ENCODE data around the gene SPRR2A.

Gene SPRR2A

GRCh38 chr1:153057375-153057774 is at the start of gene SPRR2A:
TSS of gene SPRR2A (minus strand) at chr1:153057512. CDS start at chr1:153056735, 777 bp downstream.
- no peaks in the 10 kb centered on the region for H3K9me3 ChIP-seq (ENCODE audit: severe bottlenecking)
- no peaks in the 10 kb centered on the region for H3K27me3 ChIP-seq (ENCODE audit: insufficient read depth, low read depth, severe bottlenecking)
- H3K27ac ChIP-seq: no peak within 1 kb of the TSS
- no peak within 1 kb of the TSS for H3K4me3 ChIP-seq (ENCODE audit: low read depth, low read length)
- H3K36me3 ChIP-seq: no peaks in the 10 kb centered on the region
- TF ChIP-seq, protein P1, sequence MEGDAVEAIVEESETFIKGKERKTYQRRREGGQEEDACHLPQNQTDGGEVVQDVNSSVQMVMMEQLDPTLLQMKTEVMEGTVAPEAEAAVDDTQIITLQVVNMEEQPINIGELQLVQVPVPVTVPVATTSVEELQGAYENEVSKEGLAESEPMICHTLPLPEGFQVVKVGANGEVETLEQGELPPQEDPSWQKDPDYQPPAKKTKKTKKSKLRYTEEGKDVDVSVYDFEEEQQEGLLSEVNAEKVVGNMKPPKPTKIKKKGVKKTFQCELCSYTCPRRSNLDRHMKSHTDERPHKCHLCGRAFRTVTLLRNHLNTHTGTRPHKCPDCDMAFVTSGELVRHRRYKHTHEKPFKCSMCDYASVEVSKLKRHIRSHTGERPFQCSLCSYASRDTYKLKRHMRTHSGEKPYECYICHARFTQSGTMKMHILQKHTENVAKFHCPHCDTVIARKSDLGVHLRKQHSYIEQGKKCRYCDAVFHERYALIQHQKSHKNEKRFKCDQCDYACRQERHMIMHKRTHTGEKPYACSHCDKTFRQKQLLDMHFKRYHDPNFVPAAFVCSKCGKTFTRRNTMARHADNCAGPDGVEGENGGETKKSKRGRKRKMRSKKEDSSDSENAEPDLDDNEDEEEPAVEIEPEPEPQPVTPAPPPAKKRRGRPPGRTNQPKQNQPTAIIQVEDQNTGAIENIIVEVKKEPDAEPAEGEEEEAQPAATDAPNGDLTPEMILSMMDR (IDR thresholded peaks at IDR 0.05; ENCODE audit: low read depth, low read length): no peak
- no peak for DNase-seq

DNA sequence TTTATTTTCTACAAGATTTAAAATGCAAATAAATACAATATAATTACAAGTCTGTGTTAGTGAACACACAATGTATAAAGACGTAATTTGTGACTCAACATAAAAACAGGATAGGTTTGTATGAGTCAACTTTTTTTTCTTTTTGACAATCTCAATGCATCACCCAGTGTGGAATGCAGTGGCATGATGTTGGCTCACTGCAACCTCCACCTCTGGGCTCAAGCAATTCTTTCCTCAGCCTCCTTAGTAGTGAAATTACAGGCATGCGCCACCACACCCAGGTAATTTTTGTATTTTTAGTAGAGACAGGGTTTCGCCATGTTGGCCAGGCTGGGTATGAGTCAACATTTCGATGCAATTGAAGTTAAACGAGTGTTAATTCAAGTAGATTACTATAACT is 42.9 kb upstream of the SPRR2A start:
- TF ChIP-seq, protein P1 (IDR thresholded peaks at IDR 0.05; ENCODE audit: low read depth, low read length): no peak
- Histone ChIP-seq H3K4me3 (ENCODE audit: low read depth, low read length) (no peak overlapping the region), H3K36me3 (no peaks in the 10 kb centered on the region), H3K27ac (no peak overlapping the region), H3K27me3 (ENCODE audit: insufficient read depth, low read depth, severe bottlenecking) (no peaks in the 10 kb centered on the region), H3K9me3 (ENCODE audit: severe bottlenecking) (peaks cover 5% of the 10 kb centered on the region)
- DNase-seq: no peak

DNA sequence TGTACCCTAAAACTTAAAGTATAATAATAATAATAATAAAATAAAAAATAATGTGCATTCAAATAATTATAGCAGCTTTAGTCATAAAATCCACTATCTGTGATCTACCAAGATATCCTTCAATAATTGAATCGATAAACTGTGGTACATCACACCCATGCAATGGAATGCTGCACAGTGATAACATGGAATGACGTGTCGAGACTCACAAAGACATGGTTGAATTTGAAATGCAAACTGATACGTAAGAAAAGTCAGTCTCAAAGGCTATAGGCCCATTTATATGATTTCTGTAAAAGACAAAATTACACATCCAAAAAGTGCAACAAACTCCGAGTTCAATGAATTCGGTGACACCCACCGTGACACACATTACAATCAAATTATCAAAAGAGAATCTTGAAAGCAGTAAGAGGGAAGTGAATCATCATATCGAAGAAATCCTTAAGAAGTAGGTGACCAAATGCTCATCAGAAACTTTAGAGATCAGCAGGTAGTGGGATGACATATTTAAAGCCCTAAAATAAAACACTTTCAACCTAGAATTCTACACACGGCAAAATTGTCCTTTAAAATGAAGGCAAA is 42.2 kb upstream of the SPRR2A start:
- no peak overlapping the region for H3K4me3 ChIP-seq (ENCODE audit: low read depth, low read length)

GRCh38 chr1:153095764-153096163 is 38.5 kb upstream of the SPRR2A start:
- Histone ChIP-seq H3K36me3 (no peaks in the 10 kb centered on the region), H3K27ac (no peak overlapping the region), H3K4me3 (ENCODE audit: low read depth, low read length) (no peak overlapping the region), H3K9me3 (ENCODE audit: severe bottlenecking) (no peaks in the 10 kb centered on the region), H3K27me3 (ENCODE audit: insufficient read depth, low read depth, severe bottlenecking) (no peaks in the 10 kb centered on the region)
- no peak for DNase-seq
- TF ChIP-seq, protein P1 (IDR thresholded peaks at IDR 0.05; ENCODE audit: low read depth, low read length): no peak

More for the DNA sequence above, 42.2 kb upstream of the SPRR2A start:
- TF ChIP-seq, protein P1 (IDR thresholded peaks at IDR 0.05; ENCODE audit: low read depth, low read length): no peak
- Histone ChIP-seq H3K9me3 (ENCODE audit: severe bottlenecking) (no peaks in the 10 kb centered on the region), H3K27me3 (ENCODE audit: insufficient read depth, low read depth, severe bottlenecking) (no peaks in the 10 kb centered on the region), H3K27ac (no peak overlapping the region), H3K36me3 (no peaks in the 10 kb centered on the region)
- no peak for DNase-seq

- TF ChIP-seq, protein P1 (IDR thresholded peaks at IDR 0.05; ENCODE audit: low read depth, low read length): no peak
- no peak for DNase-seq
These were observed 37.1 kb upstream of the SPRR2A start, which contains the start of gene SPRR2E for GRCh38 chr1:153094426-153094825. TSS of gene SPRR2E (minus strand) at chr1:153094526. CDS start at chr1:153093751, 775 bp downstream.

DNA sequence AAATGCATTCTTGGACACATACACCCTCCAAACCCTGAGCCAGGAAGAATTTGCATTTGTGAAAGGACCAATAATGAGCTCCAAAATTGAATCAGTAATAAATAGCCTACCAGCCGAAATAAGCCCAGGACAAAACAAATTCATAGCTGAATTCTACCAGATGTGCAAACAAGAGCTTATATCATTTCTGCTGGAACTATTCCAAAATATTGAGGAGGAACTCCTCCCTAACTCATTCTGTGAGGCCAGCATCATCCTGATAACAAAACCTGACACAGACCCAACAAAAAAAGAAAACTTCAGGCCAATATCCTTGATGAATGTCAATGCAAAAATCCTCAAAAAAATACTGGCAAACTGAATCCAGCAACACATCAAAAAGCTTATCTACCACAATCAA is 30.3 kb upstream of the SPRR2A start:
- H3K27ac ChIP-seq: no peak overlapping the region
- no peak for DNase-seq

More at GRCh38 chr1:153094426-153094825, 37.1 kb upstream of the SPRR2A start, which contains the start of gene SPRR2E:
- no peak within 1 kb of the TSS for H3K27ac ChIP-seq
- no peak within 1 kb of the TSS for H3K4me3 ChIP-seq (ENCODE audit: low read depth, low read length)
- H3K27me3 ChIP-seq (ENCODE audit: insufficient read depth, low read depth, severe bottlenecking): no peaks in the 10 kb centered on the region
- no peaks in the 10 kb centered on the region for H3K36me3 ChIP-seq
- no peaks in the 10 kb centered on the region for H3K9me3 ChIP-seq (ENCODE audit: severe bottlenecking)

More for the DNA sequence above, 30.3 kb upstream of the SPRR2A start:
- TF ChIP-seq, protein P1 (IDR thresholded peaks at IDR 0.05; ENCODE audit: low read depth, low read length): no peak
- Histone ChIP-seq H3K4me3 (ENCODE audit: low read depth, low read length) (no peak overlapping the region), H3K36me3 (no peaks in the 10 kb centered on the region), H3K9me3 (ENCODE audit: severe bottlenecking) (peaks cover 7% of the 10 kb centered on the region), H3K27me3 (ENCODE audit: insufficient read depth, low read depth, severe bottlenecking) (no peaks in the 10 kb centered on the region)

Measured in WERI-Rb-1 (cell line).